HG02623 (cell line): Measurements from ENCODE around the gene APOL5.
"Not testable (repeated sequence)": the region's sequence is repeated elsewhere in the genome, so short reads cannot be mapped to it uniquely, and the experiment has no call there.

ENCODE experiments used
- ATAC-seq: cut with Tn5 transposase; IDR thresholded peaks from one replicate; pipeline ENCODE4 v1.9.1; 2021; ENCODE audit warnings: moderate library complexity; ENCODE audit not compliant: unreplicated experiment

APOL5 gene

GRCh38 chr22:35717572-35717971 lies at the start of gene APOL5:
APOL5 (plus strand) TSS chr22:35717872; CDS start chr22:35717872, 0 bp downstream.
- no peak for ATAC-seq

- no peak for ATAC-seq
These were observed 43.3 kb upstream of the APOL5 start for GRCh38 chr22:35674335-35674734.

- ATAC-seq = not testable (repeated sequence)
These were observed 41.6 kb upstream of the APOL5 start for GRCh38 chr22:35676065-35676464.

GRCh38 chr22:35677460-35678187 lies 40.0 kb upstream of the APOL5 start:
- ATAC-seq = no peak

GRCh38 chr22:35678836-35679235 lies 38.8 kb upstream of the APOL5 start:
- no peak for ATAC-seq

GRCh38 chr22:35679492-35679891 lies 38.2 kb upstream of the APOL5 start:
- not testable (repeated sequence) for ATAC-seq

- no peak for ATAC-seq
These were observed 36.1 kb upstream of the APOL5 start for GRCh38 chr22:35681454-35682052.

GRCh38 chr22:35683560-35683959 lies 34.1 kb upstream of the APOL5 start:
- ATAC-seq = no peak

- ATAC-seq = no peak
These were observed 33.4 kb upstream of the APOL5 start for GRCh38 chr22:35684270-35684700.

- no peak for ATAC-seq
These were observed 32.9 kb upstream of the APOL5 start for GRCh38 chr22:35684732-35685131.

- no peak for ATAC-seq
These were observed 31.9 kb upstream of the APOL5 start for GRCh38 chr22:35685731-35686130.

- ATAC-seq = no peak
These were observed 31.4 kb upstream of the APOL5 start for GRCh38 chr22:35686298-35686697.

- no peak for ATAC-seq
These were observed 30.2 kb upstream of the APOL5 start for GRCh38 chr22:35687461-35687860.

GRCh38 chr22:35688913-35689675 lies 28.6 kb upstream of the APOL5 start:
- no peak for ATAC-seq

GRCh38 chr22:35690001-35690400 lies 27.7 kb upstream of the APOL5 start:
- ATAC-seq = no peak

GRCh38 chr22:35695202-35695601 lies 22.5 kb upstream of the APOL5 start:
- ATAC-seq = no peak

GRCh38 chr22:35697142-35697541 lies 20.5 kb upstream of the APOL5 start:
- no peak for ATAC-seq

- ATAC-seq = not testable (repeated sequence)
These were observed 17.8 kb upstream of the APOL5 start for GRCh38 chr22:35699852-35700251.

GRCh38 chr22:35703861-35704584 lies 13.6 kb upstream of the APOL5 start:
- no peak for ATAC-seq

GRCh38 chr22:35705141-35705540 lies 12.5 kb upstream of the APOL5 start:
- ATAC-seq = no peak

- ATAC-seq = no peak
These were observed 9.2 kb upstream of the APOL5 start for GRCh38 chr22:35708453-35708852.
